Esophagus (tissue), 2 donors: Measurements from ENCODE around the gene FITM1. TPM values are rescaled to one million over a fixed set of nuclear protein-coding genes. Genes with fewer than 3 reads are reported as not detected.

ENCODE experiments used
- H3K27ac ChIP-seq, 2 donors: one replicate each; pipeline ENCODE4 v1.5.1; 2013; ENCODE audit warnings: low read depth in 2 of 2, mild to moderate bottlenecking in 2 of 2, inconsistent platforms in 1 of 2, low read length in 1 of 2, moderate library complexity in 1 of 2
- H3K27me3 ChIP-seq, 2 donors: one replicate each; pipeline ENCODE4 v1.6.1; 2013; ENCODE audit warnings: low read length in 2 of 2, control low read depth in 1 of 2, mild to moderate bottlenecking in 1 of 2; ENCODE audit not compliant: insufficient read depth in 2 of 2, control insufficient read depth in 1 of 2
- H3K36me3 ChIP-seq, 2 donors: one replicate each; pipeline ENCODE4 v1.6.1; 2013; ENCODE audit warnings: low read length in 1 of 2; ENCODE audit not compliant: control insufficient read depth in 2 of 2, insufficient read depth in 2 of 2
- H3K4me1 ChIP-seq, 2 donors: one replicate each; pipeline ENCODE4 v1.6.1; 2013; ENCODE audit warnings: low read length in 1 of 2; ENCODE audit not compliant: control insufficient read depth in 2 of 2, insufficient read depth in 2 of 2
- H3K4me3 ChIP-seq, 2 donors: one replicate each; pipeline ENCODE4 v1.5.1; 2013; ENCODE audit warnings: low read length in 2 of 2, mild to moderate bottlenecking in 2 of 2, low read depth in 1 of 2, moderate library complexity in 1 of 2
- H3K9me3 ChIP-seq, 2 donors: one replicate each; pipeline ENCODE4 v1.6.1; 2013; ENCODE audit warnings: mild to moderate bottlenecking in 2 of 2, low read depth in 1 of 2, low read length in 1 of 2, moderate library complexity in 1 of 2; ENCODE audit not compliant: control insufficient read depth in 2 of 2, insufficient read depth in 1 of 2
- WGBS, 2 donors: extraction: QIAGEN DNeasy Blood & Tissue Kit; methylation state at CpG; one replicate each; pipeline ENCODE4 v1.1.7; 2013; 5-methylcytosine and 5-hydroxymethylcytosine counted together
- polyA plus RNA-seq, 2 donors: library from polyadenylated mRNA; stranded (reverse); fragments of 200-250 nt; gene quantifications; one replicate each; pipeline ENCODE4 v1.2.3, GENCODE V29; 2013
- donor health status: healthy with polysubstance abuse.
- donor health status: Bipolar disorder and iron deficiency.

The FITM1 gene
- polyA plus RNA-seq, 2 donors = 0.60 to 1.1 TPM

DNA sequence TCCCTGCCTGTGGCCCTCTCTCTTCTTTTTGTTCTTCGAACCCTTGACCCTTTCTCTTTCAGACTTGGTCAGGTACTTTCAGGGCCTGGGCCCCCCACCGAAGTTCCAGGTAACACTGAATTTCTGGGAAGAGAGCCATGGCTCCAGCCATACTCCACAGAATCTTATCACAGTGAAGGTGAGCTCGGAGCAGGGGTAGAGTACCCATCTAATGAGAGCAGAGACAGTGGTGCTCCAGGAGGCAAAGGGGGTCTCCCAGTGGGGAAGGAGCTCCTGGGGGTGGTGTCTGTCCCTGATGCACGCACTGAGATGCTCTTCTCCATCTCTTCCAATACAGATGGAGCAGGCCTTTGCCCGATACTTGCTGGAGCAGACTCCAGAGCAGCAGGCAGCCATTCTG lies 35.3 kb downstream of the FITM1 start:
- no peaks in the 10 kb centered on the region for H3K27me3 ChIP-seq
- H3K9me3 ChIP-seq = no peaks in the 10 kb centered on the region
- no peak overlapping the region for H3K27ac ChIP-seq
- H3K4me1 ChIP-seq = peaks cover 6 to 10% of the 10 kb centered on the region in 2 donors
- peaks cover 27 to 37% of the 10 kb centered on the region in 2 donors for H3K36me3 ChIP-seq
- 91 to 95% methylated on average over 5 of the region's 5 CpGs for WGBS, 2 donors
- no peak overlapping the region for H3K4me3 ChIP-seq

DNA sequence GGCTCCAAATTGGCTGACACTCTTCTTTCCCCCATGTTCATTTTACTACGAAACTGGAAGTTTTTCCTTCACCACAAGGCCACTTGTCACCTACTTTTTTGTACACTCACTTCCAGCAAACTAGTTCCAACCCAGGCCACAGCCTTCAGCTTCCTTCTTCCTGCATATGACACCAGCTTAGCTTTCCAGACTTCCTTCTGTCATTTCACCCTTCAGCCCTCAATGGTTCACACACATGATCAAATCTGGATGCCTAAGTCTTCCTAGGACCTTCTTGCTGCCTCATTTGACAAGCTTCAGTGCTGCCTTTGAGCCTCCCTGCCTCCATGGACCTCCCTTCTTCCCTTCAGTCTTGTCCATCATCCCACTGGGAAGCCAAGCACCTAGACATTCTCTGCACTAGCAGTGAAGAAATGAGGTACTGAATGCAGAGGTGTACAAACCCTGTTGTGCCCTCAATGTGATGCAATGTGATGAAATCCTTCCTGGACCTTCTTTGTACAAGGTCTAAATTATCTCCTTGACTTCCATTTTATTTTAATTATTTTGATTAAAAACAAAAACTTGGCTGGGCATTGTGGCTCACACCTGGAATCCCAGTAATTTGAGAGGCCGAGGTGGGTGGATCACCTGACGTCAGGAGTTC lies 37.1 kb downstream of the FITM1 start:
- Histone ChIP-seq H3K27ac (peak overlapping the region in 1 of 2 donors; percentile 0), H3K27me3 (no peaks in the 10 kb centered on the region), H3K4me1 (peaks cover 6% of the 10 kb centered on the region in 2 donors), H3K36me3 (peaks cover 27 to 37% of the 10 kb centered on the region in 2 donors), H3K4me3 (no peak overlapping the region), H3K9me3 (no peaks in the 10 kb centered on the region)
- 86 to 97% methylated on average over 3 of the region's 3 CpGs for WGBS, 2 donors

DNA sequence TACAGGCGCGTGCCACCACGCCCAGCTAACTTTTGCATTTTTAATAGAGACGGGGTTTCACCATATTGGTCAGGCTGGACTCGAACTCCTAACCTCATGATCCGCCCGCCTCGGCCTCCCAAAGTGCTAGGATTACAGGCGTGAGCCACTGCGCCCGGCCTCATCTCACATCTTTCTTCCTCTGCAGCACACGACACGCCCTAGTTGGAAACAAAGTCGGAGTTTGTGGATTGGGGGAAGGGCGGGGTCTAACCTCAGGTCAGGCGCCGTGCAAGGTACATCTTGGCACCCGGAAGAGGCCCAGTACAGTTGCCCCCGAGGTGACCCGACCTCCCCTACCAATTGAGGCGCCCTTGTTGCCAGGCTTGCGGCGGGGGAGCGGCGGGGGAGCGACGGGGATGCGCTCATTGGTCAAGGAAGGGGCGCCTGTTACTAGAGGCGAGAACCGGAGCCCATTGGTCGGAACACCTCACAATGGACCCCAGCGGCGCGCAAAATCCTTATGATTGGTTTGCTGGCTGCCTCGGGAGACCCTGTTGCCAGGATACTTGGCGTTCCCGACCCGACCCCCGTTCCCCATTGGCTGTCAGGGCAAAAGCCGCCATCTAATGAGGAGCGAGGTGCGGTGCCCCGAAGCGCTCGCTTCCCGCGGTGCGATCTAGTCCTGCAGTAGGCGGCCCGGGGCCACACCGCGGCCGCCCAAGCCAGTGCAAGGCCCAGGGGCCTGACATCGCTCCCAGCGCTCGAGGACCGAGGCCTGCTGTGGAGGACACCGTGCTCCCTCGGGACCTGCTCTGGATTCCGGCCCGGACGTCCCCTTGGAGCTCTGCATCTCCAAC lies 41.2 kb downstream of the FITM1 start, which contains the start of gene REC8:
REC8 (plus strand) TSS at position 659 of the 839 bp plus-strand sequence. CDS start 473 bp downstream, outside the sequence.
- no peaks in the 10 kb centered on the region for H3K4me1 ChIP-seq
- H3K27me3 ChIP-seq = no peaks in the 10 kb centered on the region
- peak within 1 kb of the TSS in 1 of 2 donors; percentile 35 for H3K4me3 ChIP-seq
- peaks cover 2 to 9% of the 10 kb centered on the region in 2 donors for H3K36me3 ChIP-seq
- WGBS, 2 donors = 20 to 22% methylated on average over 63 of the region's 63 CpGs
- H3K9me3 ChIP-seq = no peaks in the 10 kb centered on the region
- peak within 1 kb of the TSS; percentile 6 to 47 for H3K27ac ChIP-seq

DNA sequence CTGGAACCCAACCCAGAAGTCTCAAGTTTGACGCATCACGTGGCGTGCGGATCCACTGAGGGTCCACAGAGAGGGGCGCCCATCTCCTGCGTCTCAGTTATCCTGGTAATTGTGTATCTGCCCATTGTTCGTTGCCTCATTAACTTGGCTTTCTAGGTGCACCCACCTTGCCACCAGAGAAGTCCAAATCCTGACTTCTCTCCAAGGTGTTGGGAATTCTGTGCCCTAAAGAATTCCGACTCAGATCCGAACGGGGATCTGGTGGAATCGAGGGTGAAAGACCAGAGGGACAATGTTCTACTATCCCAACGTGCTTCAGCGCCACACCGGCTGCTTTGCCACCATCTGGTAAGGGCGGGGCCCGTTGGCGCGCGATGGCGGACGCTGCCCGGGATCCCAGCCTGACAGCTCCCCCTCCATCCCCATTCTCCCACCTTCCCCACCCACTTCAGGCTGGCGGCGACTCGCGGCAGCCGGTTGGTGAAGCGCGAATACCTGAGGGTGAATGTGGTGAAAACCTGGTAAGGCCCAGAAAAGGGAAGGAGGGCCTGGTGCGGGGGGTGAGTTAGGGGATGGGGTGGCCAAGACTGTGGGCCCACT lies 41.9 kb downstream of the FITM1 start:
- peak overlapping the region in 1 of 2 donors; percentile 35 for H3K4me3 ChIP-seq
- H3K4me1 ChIP-seq = no peaks in the 10 kb centered on the region
- H3K36me3 ChIP-seq = peaks cover 0 to 10% of the 10 kb centered on the region in 2 donors
- no peak overlapping the region for H3K27ac ChIP-seq
- WGBS, 2 donors = 43 to 59% methylated on average over 30 of the region's 30 CpGs
- no peaks in the 10 kb centered on the region for H3K9me3 ChIP-seq
- H3K27me3 ChIP-seq = no peaks in the 10 kb centered on the region

DNA sequence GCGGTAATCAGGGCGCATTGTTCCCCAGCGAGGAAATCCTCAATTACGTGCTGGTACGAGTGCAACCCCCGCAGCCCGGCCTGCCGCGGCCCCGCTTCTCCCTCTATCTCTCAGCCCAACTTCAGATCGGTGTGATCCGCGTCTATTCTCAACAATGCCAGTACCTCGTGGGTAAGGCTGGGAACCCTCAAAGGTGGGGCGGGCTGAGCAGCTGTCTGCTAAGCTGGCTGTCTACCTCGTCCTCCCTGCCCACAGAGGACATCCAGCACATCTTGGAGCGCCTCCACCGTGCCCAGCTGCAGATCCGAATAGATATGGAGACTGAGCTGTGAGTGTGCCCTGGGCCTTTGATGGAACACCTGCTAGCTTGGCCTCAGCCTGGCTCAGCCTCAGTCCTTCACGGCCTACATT lies 42.4 kb downstream of the FITM1 start:
- H3K36me3 ChIP-seq = peaks cover 3 to 10% of the 10 kb centered on the region in 2 donors
- H3K4me3 ChIP-seq = no peak overlapping the region
- H3K27me3 ChIP-seq = no peaks in the 10 kb centered on the region
- H3K4me1 ChIP-seq = no peaks in the 10 kb centered on the region
- 65 to 73% methylated on average over 20 of the region's 20 CpGs for WGBS, 2 donors
- H3K9me3 ChIP-seq = no peaks in the 10 kb centered on the region
- H3K27ac ChIP-seq = no peak overlapping the region

DNA sequence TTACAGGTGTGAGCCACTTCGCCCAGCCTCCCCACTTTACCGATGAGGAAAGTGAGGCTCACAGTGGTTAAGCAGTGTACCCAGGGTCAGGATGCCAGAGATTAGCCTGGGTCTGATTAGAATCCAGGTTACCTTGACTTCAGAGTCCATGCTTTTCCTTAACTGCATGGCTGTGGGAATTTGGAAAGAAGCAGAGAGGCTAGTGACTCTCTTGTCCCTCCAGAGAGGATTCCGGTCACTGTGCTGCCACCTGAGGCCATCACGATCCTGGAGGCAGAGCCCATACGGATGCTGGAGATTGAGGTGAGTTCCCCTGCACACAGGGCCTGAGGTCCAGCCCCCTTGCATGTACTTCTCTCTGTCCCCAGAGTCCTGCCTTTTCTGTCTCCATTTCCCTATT lies 46.1 kb downstream of the FITM1 start:
- Histone ChIP-seq H3K27me3 (no peaks in the 10 kb centered on the region), H3K36me3 (peaks cover 6 to 38% of the 10 kb centered on the region in 2 donors), H3K4me3 (no peak overlapping the region), H3K4me1 (no peaks in the 10 kb centered on the region), H3K9me3 (no peaks in the 10 kb centered on the region), H3K27ac (no peak overlapping the region)
- WGBS, 2 donors = 94 to 95% methylated on average over 5 of the region's 5 CpGs

DNA sequence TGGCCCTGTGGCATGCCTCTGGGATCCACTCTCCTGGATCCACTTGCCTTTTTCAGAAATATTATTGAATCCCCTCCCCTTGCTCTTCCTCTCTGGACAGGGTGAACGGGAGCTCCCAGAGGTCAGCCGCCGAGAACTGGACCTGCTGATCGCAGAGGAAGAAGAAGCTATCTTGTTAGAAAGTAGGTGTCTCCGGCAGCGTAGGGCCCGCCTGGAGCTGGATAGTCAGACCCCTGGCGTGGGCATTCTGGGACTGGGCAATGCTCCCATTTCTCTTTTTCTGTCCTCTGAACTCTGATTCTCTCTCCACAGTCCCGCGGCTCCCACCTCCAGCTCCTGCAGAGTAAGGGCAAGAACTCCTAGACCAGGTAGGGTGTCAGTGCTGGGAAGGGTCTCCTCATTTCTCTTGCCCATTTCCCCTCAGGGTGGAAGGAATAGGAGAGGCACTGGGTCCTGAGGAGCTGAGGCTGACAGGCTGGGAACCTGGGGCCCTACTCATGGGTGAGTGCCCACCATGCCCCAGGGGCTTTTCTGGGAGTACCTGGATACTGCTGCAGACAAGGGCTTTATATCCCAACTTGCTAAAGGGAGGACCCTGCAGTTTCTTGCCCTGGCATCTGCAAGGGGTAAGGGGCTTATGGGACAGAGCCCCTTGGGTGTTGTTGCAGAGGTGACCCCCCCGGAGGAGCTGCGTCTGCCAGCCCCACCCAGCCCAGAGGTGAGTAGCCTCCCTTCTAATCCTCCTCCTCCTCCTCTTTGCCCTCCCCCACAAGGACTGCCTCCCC lies 46.8 kb downstream of the FITM1 start:
- Histone ChIP-seq H3K4me1 (no peaks in the 10 kb centered on the region), H3K36me3 (peaks cover 6 to 44% of the 10 kb centered on the region in 2 donors), H3K27ac (no peak overlapping the region), H3K9me3 (no peaks in the 10 kb centered on the region), H3K27me3 (no peaks in the 10 kb centered on the region), H3K4me3 (no peak overlapping the region)
- 83 to 86% methylated on average over 12 of the region's 12 CpGs for WGBS, 2 donors

DNA sequence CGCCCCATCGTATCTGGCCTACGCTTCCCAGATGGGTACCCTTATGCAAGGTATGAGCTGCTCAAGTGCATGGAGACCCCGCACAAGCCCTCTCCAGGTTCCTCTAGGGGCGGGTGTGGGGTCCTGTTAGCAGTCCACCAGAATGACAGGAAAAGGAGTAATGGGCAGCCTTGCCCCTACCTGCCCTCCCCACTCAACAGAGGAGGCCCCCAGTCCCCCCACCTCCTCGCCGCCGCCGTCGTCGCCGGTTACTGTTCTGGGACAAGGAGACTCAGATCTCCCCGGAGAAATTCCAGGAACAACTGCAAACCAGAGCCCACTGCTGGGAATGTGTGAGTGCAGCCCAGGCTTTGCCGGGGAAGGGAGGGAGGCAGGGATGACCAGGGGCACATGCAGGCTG lies 47.4 kb downstream of the FITM1 start:
- H3K27ac ChIP-seq = no peak overlapping the region
- H3K9me3 ChIP-seq = no peaks in the 10 kb centered on the region
- no peak overlapping the region for H3K4me3 ChIP-seq
- peaks cover 6 to 50% of the 10 kb centered on the region in 2 donors for H3K36me3 ChIP-seq
- no peaks in the 10 kb centered on the region for H3K27me3 ChIP-seq
- no peaks in the 10 kb centered on the region for H3K4me1 ChIP-seq
- WGBS, 2 donors = 93 to 94% methylated on average over 14 of the region's 14 CpGs
